CD4-positive, CD25-positive, alpha-beta regulatory T cell (primary cell): ENCODE data around the gene AFF3. TPM values are rescaled to one million over a fixed set of nuclear protein-coding genes. Genes with fewer than 3 reads are reported as not detected.

Source experiments
- ATAC-seq, 2 donors: fragments of 150-1000 bp; cut with Tn5 transposase; one replicate each; pipeline ENCODE4 v1.10.0; 2021; ENCODE audit warnings: low read depth in 2 of 2, moderate number of reproducible peaks in 2 of 2, moderate library complexity in 1 of 2
- DNase-seq, 3 donors: peaks; one replicate each; pipeline versions ENCODE4 v3.0.0 to v3.0.0-alpha.2; 2012 to 2022; ENCODE audit warnings: mixed read lengths in 1 of 3
- H3K27ac ChIP-seq: one replicate; pipeline ENCODE4 v1.7.0; 2013; ENCODE audit warnings: mild to moderate bottlenecking, low read length; ENCODE audit not compliant: insufficient read depth, poor library complexity, severe bottlenecking
- H3K27me3 ChIP-seq: one replicate; pipeline ENCODE4 v1.7.0; 2013; ENCODE audit warnings: low read length; ENCODE audit not compliant: control insufficient read depth, insufficient read depth
- H3K36me3 ChIP-seq: one replicate; pipeline ENCODE4 v1.7.0; 2013; ENCODE audit warnings: mild to moderate bottlenecking, low read length, moderate library complexity; ENCODE audit not compliant: control insufficient read depth, insufficient read depth
- H3K4me1 ChIP-seq: 2 replicates; pipeline ENCODE4 v1.7.0; 2013; ENCODE audit warnings: mild to moderate bottlenecking, low read length; ENCODE audit not compliant: insufficient read depth, control insufficient read depth, poor library complexity, severe bottlenecking
- H3K4me3 ChIP-seq: one replicate; pipeline ENCODE4 v1.7.0; 2013; ENCODE audit warnings: low read depth, mild to moderate bottlenecking, low read length, moderate library complexity
- H3K9me3 ChIP-seq, 2 experiments: 1 replicate in 1 of 2; 2 replicates in 1 of 2; pipeline ENCODE4 v1.7.0; 2013; ENCODE audit warnings: low read length in 2 of 2, mild to moderate bottlenecking in 1 of 2, moderate library complexity in 1 of 2; ENCODE audit not compliant: control insufficient read depth in 2 of 2
- H3K27ac Mint-ChIP-seq, 3 donors: one replicate each; pipeline ENCODE4 v1.8.0; 2020 to 2022; ENCODE audit warnings: mild to moderate bottlenecking in 3 of 3, mixed read lengths in 3 of 3, moderate library complexity in 2 of 3
- H3K27me3 Mint-ChIP-seq: one replicate; pipeline ENCODE4 v1.8.0; 2022; ENCODE audit warnings: mild to moderate bottlenecking, mixed read lengths
- H3K36me3 Mint-ChIP-seq: one replicate; pipeline ENCODE4 v1.8.0; 2020; ENCODE audit warnings: mixed read lengths
- H3K4me1 Mint-ChIP-seq, 4 donors: one replicate each; pipeline ENCODE4 v1.8.0; 2020 to 2022; ENCODE audit warnings: mixed read lengths in 4 of 4, mild to moderate bottlenecking in 1 of 4
- H3K4me3 Mint-ChIP-seq, 4 donors: one replicate each; pipeline ENCODE4 v1.8.0; 2020 to 2022; ENCODE audit warnings: mild to moderate bottlenecking in 4 of 4, mixed read lengths in 4 of 4, moderate library complexity in 3 of 4
- H3K9me3 Mint-ChIP-seq, 7 donors: one replicate each; pipeline ENCODE4 v1.8.0; 2020 to 2022; ENCODE audit warnings: mixed read lengths in 7 of 7, mild to moderate bottlenecking in 3 of 7, moderate library complexity in 2 of 7
- polyA plus RNA-seq, 4 donors: library from polyadenylated mRNA; unstranded; fragments of 300-500 nt; fragmentation: Illumina TruSeq; gene quantifications; one replicate each; pipeline ENCODE4 v1.2.3, GENCODE V29; 2021
- total RNA-seq: library from RNA; stranded (reverse); gene quantifications from one replicate; pipeline ENCODE4 v1.2.3, GENCODE V29; 2022

Gene AFF3
- total and polyA plus RNA-seq, 5 donors from 2014 or later, result 0.82 to 10.1 (median 4.2) TPM

- H3K27ac Mint-ChIP-seq, result no peak overlapping the region
- no peaks in the 10 kb centered on the region for H3K4me1 Mint-ChIP-seq
- H3K4me3 Mint-ChIP-seq, result no peak overlapping the region
- DNase-seq, result no peak
- H3K36me3 Mint-ChIP-seq, result peaks cover 15% of the 10 kb centered on the region
- peaks cover 0 to 4% (median 1%) of the 10 kb centered on the region in 7 donors for H3K9me3 Mint-ChIP-seq
- no peaks in the 10 kb centered on the region for H3K36me3 ChIP-seq
- H3K4me3 ChIP-seq, result no peak overlapping the region
- no peak for ATAC-seq
- no peaks in the 10 kb centered on the region for H3K4me1 ChIP-seq
- no peaks in the 10 kb centered on the region for H3K9me3 ChIP-seq
- no peaks in the 10 kb centered on the region for H3K27me3 Mint-ChIP-seq
- no peaks in the 10 kb centered on the region for H3K27me3 ChIP-seq
- H3K27ac ChIP-seq, result no peak overlapping the region
Measured at GRCh38 chr2:99802734-99803133, 339.7 kb downstream of the AFF3 start.

GRCh38 chr2:99801327-99801901 lies 341.0 kb downstream of the AFF3 start:
- Mint-ChIP-seq H3K4me1 (no peaks in the 10 kb centered on the region), H3K27me3 (peaks cover 1% of the 10 kb centered on the region), H3K4me3 (no peak overlapping the region), H3K27ac (peak overlapping the region in 1 of 3 donors; percentile 38), H3K36me3 (peaks cover 11% of the 10 kb centered on the region), H3K9me3 (peaks cover 0 to 16% (median 2%) of the 10 kb centered on the region in 7 donors)
- Histone ChIP-seq H3K27ac (no peak overlapping the region), H3K4me3 (no peak overlapping the region), H3K4me1 (no peaks in the 10 kb centered on the region), H3K27me3 (no peaks in the 10 kb centered on the region), H3K9me3 (no peaks in the 10 kb centered on the region), H3K36me3 (no peaks in the 10 kb centered on the region)
- DNase-seq (no peak), ATAC-seq (no peak)

GRCh38 chr2:99797475-99797874 lies 344.9 kb downstream of the AFF3 start:
- Mint-ChIP-seq H3K27ac (no peak overlapping the region), H3K27me3 (peaks cover 4% of the 10 kb centered on the region), H3K36me3 (peaks cover 7% of the 10 kb centered on the region), H3K9me3 (peaks cover 0 to 16% (median 1%) of the 10 kb centered on the region in 7 donors), H3K4me1 (no peaks in the 10 kb centered on the region), H3K4me3 (no peak overlapping the region)
- Histone ChIP-seq H3K27ac (no peak overlapping the region), H3K4me1 (no peaks in the 10 kb centered on the region), H3K27me3 (no peaks in the 10 kb centered on the region), H3K9me3 (no peaks in the 10 kb centered on the region), H3K36me3 (no peaks in the 10 kb centered on the region), H3K4me3 (no peak overlapping the region)
- DNase-seq, result no peak
- no peak for ATAC-seq

- Histone ChIP-seq H3K27ac (no peak overlapping the region), H3K9me3 (no peaks in the 10 kb centered on the region), H3K4me1 (no peaks in the 10 kb centered on the region), H3K27me3 (no peaks in the 10 kb centered on the region), H3K4me3 (no peak overlapping the region), H3K36me3 (no peaks in the 10 kb centered on the region)
- DNase-seq (no peak), ATAC-seq (no peak)
- Mint-ChIP-seq H3K36me3 (peaks cover 7% of the 10 kb centered on the region), H3K9me3 (peaks cover 0 to 16% (median 1%) of the 10 kb centered on the region in 7 donors), H3K27me3 (peaks cover 4% of the 10 kb centered on the region), H3K4me3 (no peak overlapping the region), H3K4me1 (no peaks in the 10 kb centered on the region), H3K27ac (no peak overlapping the region)
Measured at GRCh38 chr2:99794414-99794813, 348.0 kb downstream of the AFF3 start.

GRCh38 chr2:99793022-99793421 lies 349.4 kb downstream of the AFF3 start:
- Histone ChIP-seq H3K4me1 (no peaks in the 10 kb centered on the region), H3K27ac (no peak overlapping the region), H3K36me3 (no peaks in the 10 kb centered on the region), H3K4me3 (no peak overlapping the region), H3K27me3 (no peaks in the 10 kb centered on the region), H3K9me3 (no peaks in the 10 kb centered on the region)
- peaks cover 4% of the 10 kb centered on the region for H3K27me3 Mint-ChIP-seq
- H3K36me3 Mint-ChIP-seq, result peaks cover 7% of the 10 kb centered on the region
- ATAC-seq (no peak), DNase-seq (no peak)
- no peak overlapping the region for H3K27ac Mint-ChIP-seq
- peaks cover 0 to 15% (median under 1%) of the 10 kb centered on the region in 7 donors for H3K9me3 Mint-ChIP-seq
- no peaks in the 10 kb centered on the region for H3K4me1 Mint-ChIP-seq
- H3K4me3 Mint-ChIP-seq, result no peak overlapping the region

- Histone ChIP-seq H3K4me1 (no peaks in the 10 kb centered on the region), H3K4me3 (no peak overlapping the region), H3K9me3 (no peaks in the 10 kb centered on the region), H3K36me3 (no peaks in the 10 kb centered on the region), H3K27ac (no peak overlapping the region), H3K27me3 (no peaks in the 10 kb centered on the region)
- ATAC-seq (no peak), DNase-seq (no peak)
- H3K4me1 Mint-ChIP-seq, result no peaks in the 10 kb centered on the region
- H3K36me3 Mint-ChIP-seq, result peaks cover 8% of the 10 kb centered on the region
- H3K9me3 Mint-ChIP-seq, result no peaks in the 10 kb centered on the region
- H3K27me3 Mint-ChIP-seq, result peaks cover 4% of the 10 kb centered on the region
- H3K27ac Mint-ChIP-seq, result no peak overlapping the region
- H3K4me3 Mint-ChIP-seq, result no peak overlapping the region
Measured at GRCh38 chr2:99789849-99790248, 352.5 kb downstream of the AFF3 start.

- no peaks in the 10 kb centered on the region for H3K9me3 ChIP-seq
- H3K4me1 ChIP-seq, result no peaks in the 10 kb centered on the region
- H3K36me3 ChIP-seq, result no peaks in the 10 kb centered on the region
- peaks cover 10% of the 10 kb centered on the region for H3K36me3 Mint-ChIP-seq
- ATAC-seq (no peak), DNase-seq (no peak)
- no peaks in the 10 kb centered on the region for H3K4me1 Mint-ChIP-seq
- H3K4me3 Mint-ChIP-seq, result no peak overlapping the region
- H3K4me3 ChIP-seq, result no peak overlapping the region
- no peak overlapping the region for H3K27ac Mint-ChIP-seq
- H3K27ac ChIP-seq, result no peak overlapping the region
- H3K27me3 ChIP-seq, result no peaks in the 10 kb centered on the region
- H3K27me3 Mint-ChIP-seq, result peaks cover 4% of the 10 kb centered on the region
- H3K9me3 Mint-ChIP-seq, result no peaks in the 10 kb centered on the region
Measured at GRCh38 chr2:99787769-99788382, 354.5 kb downstream of the AFF3 start.
